LNCaP clone FGC (cell line): ENCODE results near the gene KCNIP4.

Source experiments
- DNase-seq: peaks from one replicate; pipeline ENCODE4 v3.0.0-alpha.2; 2011; ENCODE audit warnings: low read depth
- H3K4me3 ChIP-seq: 2 replicates; pipeline ENCODE4 v1.5.1; 2011; ENCODE audit warnings: mild to moderate bottlenecking, low read depth, low read length, control low read depth
- TF ChIP-seq, protein P1 (sequence below): IDR thresholded peaks from 2 replicates; pipeline ENCODE4 v1.5.1; 2012; ENCODE audit warnings: mild to moderate bottlenecking; ENCODE audit not compliant: control insufficient read depth, insufficient read depth; ENCODE audit errors: extremely low read depth

The KCNIP4 gene

DNA sequence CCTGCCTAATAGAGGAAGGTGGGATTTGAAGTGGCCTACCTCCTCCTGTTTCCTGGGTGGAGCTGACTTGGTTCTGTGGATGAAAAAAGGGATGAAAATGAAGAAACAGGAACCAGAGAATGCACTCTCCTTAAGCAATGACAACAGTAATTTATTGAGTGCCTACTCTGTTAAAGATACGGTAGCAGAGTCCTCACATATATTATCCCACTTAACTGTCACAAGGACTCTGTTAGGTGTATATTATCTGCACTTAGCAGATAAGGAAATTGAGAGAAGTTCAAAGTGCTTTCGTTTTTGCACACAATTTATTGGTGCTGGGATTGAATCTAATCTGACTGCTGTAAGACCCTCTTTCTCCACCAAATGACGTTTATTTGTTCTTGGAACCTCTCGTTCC, 947.1 kb downstream of the KCNIP4 start:
- no peak for DNase-seq
- TF ChIP-seq, protein P1, sequence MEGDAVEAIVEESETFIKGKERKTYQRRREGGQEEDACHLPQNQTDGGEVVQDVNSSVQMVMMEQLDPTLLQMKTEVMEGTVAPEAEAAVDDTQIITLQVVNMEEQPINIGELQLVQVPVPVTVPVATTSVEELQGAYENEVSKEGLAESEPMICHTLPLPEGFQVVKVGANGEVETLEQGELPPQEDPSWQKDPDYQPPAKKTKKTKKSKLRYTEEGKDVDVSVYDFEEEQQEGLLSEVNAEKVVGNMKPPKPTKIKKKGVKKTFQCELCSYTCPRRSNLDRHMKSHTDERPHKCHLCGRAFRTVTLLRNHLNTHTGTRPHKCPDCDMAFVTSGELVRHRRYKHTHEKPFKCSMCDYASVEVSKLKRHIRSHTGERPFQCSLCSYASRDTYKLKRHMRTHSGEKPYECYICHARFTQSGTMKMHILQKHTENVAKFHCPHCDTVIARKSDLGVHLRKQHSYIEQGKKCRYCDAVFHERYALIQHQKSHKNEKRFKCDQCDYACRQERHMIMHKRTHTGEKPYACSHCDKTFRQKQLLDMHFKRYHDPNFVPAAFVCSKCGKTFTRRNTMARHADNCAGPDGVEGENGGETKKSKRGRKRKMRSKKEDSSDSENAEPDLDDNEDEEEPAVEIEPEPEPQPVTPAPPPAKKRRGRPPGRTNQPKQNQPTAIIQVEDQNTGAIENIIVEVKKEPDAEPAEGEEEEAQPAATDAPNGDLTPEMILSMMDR = no peak
- no peak overlapping the region for H3K4me3 ChIP-seq

DNA sequence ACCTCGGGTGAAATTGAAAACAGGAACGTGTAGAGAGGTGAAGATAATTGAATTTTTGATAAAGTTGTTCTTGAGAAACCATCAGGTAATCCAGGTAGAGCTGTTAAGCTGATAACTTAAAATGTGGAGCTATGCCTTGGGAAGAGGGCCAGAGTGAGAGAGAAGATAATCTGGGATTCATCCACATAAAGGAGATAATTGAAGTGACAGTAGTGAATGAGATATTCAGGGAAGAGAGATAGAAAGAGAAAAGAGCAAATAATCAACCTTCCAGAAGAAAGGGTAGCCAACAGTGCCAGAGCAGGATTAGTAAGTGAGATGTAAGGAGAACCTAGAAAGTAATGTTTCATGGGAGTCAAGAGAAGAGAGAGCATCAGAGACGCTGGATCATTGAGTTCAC, 950.7 kb downstream of the KCNIP4 start:
- DNase-seq = no peak
- TF ChIP-seq, protein P1 = no peak
- H3K4me3 ChIP-seq = no peak overlapping the region

DNA sequence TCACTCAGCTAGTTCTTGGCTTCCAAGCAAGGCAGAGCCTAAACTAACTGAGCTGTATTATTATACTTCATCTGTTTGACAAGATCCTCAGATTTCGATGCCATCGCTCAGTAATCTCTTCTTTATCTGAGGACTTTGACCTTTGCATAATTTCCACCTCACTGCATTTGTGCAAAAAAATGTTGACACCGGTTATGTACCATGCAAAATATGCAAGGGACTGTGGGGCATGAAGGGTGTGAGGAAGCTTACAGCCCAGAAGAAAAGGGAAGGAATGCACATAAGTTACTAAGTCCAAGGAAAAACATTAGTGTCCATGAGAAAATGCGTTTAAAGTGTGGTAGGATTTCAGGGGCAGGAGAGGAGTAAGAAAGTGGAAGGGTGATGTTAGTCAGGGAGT, 953.0 kb downstream of the KCNIP4 start:
- no peak for DNase-seq
- TF ChIP-seq, protein P1 = no peak
- H3K4me3 ChIP-seq = no peak overlapping the region

DNA sequence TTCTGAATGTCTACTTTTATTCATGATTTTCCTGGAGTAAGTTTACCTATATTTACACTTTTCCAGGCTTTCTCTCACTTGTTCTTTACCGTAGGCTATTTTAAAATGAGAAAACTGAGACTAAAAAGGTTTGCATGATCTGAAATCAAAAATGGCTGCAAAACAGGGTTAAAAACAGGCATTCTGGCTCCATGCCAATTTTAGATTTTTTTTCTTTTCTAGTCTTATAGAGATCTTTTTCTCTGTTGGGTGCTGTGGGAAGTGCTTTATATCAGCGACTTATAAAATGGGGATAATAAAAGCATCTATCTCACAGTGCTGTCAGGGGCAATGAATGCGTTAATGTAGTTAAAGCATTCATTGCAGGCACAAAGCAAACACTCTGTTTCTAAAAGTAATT, 953.6 kb downstream of the KCNIP4 start:
- DNase-seq = no peak
- TF ChIP-seq, protein P1 = no peak
- no peak overlapping the region for H3K4me3 ChIP-seq

DNA sequence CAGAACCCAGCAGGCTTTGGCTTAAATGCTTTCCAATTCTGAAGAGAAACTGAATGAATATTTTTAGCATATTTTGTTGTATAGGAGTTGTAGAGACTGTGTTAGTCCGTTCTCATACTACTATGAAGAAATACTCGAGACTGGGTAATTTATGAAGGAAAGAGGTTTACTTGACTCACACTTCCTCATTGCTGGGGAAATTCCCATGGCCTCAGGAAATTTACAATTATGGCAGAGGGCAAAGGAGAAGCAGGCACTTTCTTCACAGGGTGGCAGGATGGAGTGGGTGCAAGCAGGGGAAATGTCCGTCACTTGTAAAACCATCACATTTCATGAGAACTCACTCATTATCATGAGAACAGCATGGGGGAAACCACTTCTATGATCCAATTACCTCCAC, 956.6 kb downstream of the KCNIP4 start:
- DNase-seq = no peak
- TF ChIP-seq, protein P1 = no peak

DNA sequence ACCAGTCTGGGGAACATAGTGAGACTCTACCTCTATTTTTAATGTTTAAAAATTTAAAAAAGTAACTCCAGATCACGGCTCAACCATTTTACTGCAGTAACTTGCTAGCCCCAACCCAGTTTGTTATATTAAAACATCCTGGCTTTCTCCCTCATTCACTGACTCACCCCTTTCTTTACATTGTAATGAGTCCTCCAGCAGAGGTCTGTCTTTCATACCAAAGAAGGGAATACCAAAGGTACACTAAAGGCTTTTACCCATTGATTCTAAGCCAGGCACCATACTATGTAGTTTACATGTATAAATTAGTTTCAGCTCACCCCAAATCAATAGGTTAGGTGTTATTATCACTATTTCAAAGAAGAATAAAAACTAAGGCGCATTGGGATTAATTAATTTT, 961.4 kb downstream of the KCNIP4 start:
- no peak overlapping the region for H3K4me3 ChIP-seq
- DNase-seq = no peak
- TF ChIP-seq, protein P1 = no peak

More for the DNA sequence above, 956.6 kb downstream of the KCNIP4 start:
- no peak overlapping the region for H3K4me3 ChIP-seq

DNA sequence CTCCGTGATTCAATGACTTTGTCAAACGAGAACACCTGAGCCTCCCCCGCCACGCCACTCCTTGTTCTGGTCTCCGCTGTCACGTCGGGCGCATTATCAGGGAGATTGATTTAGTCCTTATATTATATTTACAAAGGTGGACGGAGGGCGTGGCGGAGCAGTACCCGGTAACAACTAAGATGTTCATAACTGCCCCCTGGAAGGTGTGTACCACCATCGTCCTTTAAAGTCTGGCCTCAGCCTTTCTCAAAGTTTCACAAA, 964.1 kb downstream of the KCNIP4 start:
- TF ChIP-seq, protein P1 = no peak
- no peak overlapping the region for H3K4me3 ChIP-seq
- no peak for DNase-seq
